NCI-H2081 (cell line): Measurements from ENCODE around the gene GRAMD2B.
"Not testable (repeated sequence)": the region's sequence is repeated elsewhere in the genome, so short reads cannot be mapped to it uniquely, and the experiment has no call there.

Source experiments
- DNase-seq, 2 experiments: peaks; one replicate each; lab custom pipeline; 2025; lab: John Stamatoyannopoulos, UW

Gene GRAMD2B

DNA sequence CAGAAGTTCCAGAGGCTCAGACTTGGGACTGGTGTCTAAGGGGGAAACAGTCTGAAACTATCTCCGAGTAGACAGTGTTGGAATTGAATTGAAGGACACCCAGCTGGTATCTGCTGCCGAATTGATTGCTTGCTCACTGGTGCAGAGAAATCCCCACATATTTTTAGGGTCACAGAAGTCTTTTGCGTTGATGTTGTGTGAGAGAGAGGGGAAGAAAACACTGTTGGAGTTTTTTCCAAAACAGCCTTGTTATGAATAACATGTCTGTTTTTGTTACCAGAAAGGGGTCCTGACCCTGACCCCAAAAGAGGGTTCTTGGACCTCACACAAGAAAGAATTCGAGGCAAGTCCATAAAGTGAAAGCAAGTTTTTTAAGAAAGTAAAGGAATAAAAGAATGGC lies 90.5 kb downstream of the GRAMD2B start:
- no peak for DNase-seq

DNA sequence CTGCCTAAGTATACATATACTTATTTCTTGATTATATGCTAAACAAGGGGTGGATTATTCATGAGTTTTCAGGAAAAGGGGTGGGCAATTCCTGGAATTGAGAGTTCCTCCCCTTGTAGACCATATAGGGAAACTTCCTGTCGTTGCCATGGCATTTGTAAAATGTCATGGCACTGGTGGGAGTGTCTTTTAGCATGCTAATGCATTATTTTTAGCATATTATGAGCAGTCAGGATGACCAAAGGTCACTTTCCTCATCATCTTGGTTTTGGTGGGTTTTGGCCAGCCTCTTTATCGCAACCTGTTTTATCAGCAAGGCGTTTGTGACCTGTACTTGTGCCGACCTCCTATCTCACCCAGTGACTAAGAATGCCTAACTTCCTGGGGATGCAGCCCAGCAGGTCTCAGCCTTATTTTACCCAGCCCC lies 90.9 kb downstream of the GRAMD2B start:
- no peak for DNase-seq

DNA sequence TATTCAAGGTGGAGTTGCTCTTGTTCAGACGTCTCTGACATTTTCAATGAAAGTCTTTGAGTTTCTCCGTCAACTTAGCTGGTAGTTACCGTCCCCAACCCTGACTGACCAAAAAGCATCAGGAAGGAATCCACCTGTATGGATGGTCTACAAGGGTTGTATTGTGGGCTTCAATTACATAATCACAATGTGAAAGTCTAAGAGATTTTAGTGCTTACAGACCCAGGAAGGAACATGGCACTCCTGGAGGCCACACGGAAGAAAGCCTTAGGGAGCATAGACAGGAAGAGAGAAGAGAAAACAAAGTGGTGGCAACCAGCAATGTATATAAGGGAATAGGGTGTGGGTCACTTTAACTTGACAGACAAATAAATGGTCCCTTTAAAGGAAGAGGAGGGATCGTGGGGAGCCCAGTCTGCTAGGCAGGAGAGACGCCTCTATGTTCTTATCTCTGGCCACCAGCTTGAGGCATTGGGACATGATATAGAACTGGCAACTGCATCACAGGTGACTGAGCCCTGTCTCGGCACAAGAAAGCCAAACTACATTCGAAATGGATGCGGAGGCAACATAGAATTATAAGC lies 91.4 kb downstream of the GRAMD2B start:
- no peak for DNase-seq

DNA sequence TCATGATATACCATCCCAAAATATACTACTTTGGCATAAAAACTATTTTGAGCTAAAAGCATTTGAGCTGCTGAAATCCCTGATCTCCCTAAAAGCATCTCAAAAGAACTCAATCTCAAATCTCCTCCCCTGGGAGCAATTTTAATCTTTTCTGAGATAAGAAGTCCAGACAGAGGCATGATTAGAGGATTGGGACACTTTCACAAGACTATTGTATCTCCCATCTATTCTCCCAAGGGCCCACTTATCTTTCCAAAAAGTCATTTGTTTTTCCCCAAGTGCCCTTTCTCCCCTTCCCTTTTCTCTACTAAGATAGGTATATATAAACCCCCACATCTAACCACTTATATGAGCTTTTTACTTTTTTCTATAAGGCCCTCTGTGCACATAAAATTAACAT lies 92.1 kb downstream of the GRAMD2B start:
- DNase-seq, result no peak

DNA sequence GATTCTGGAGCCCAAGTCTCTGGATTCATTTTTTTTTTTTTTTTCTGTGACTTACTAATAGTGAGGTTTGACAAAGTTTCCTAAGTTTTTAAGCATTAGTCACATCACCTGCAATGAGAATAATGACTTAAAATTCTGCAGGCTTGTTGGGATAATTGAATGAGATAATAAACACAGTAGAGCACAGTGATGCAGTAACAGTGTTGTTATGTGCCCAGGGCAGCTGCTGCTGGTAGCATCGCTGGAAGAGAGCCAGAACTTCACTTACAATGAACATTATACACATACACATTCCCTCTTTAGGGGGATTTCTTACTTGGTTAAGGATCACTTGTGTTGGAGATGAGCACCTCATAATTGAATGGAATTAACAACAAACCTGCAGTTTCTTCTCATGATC lies 92.9 kb downstream of the GRAMD2B start:
- peak; percentile 62 to 69 for DNase-seq

DNA sequence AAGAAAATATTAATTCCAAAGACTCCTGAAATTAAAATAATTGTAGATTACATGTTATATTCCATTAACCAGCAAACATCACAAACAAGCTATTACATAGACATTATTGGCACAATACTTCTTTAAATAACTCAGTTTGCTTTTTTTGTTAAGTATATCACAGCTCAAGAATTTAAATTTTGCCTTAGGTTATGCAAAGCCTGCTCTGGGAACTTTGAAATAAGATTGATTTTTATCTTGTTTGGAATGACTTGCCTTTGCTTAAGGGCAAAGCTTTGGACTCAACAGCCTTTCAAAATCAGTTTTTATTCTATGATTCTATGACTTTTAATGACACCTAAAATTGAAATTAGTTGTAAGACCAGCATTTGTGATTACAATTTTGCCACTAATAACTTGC lies 93.6 kb downstream of the GRAMD2B start:
- DNase-seq, result no peak

DNA sequence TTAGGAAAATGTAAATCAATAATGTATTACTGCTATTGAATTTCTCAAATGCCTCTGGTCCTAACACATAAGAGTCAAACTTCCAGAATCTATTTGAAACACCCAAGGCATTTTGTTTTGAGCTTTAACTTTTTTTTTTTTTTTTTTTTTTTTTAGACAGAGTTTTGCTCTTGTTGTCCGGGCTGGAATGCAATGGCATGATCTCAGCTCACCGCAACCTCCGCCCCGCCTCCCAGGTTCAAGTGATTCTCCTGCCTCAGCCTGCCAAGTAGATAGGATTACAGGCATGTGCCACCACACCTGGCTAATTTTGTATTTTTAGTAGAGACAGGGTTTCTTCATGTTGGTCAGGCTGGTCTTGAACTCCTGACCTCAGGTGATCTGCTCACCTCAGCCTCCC lies 96.0 kb downstream of the GRAMD2B start:
- DNase-seq, result not testable (repeated sequence)

DNA sequence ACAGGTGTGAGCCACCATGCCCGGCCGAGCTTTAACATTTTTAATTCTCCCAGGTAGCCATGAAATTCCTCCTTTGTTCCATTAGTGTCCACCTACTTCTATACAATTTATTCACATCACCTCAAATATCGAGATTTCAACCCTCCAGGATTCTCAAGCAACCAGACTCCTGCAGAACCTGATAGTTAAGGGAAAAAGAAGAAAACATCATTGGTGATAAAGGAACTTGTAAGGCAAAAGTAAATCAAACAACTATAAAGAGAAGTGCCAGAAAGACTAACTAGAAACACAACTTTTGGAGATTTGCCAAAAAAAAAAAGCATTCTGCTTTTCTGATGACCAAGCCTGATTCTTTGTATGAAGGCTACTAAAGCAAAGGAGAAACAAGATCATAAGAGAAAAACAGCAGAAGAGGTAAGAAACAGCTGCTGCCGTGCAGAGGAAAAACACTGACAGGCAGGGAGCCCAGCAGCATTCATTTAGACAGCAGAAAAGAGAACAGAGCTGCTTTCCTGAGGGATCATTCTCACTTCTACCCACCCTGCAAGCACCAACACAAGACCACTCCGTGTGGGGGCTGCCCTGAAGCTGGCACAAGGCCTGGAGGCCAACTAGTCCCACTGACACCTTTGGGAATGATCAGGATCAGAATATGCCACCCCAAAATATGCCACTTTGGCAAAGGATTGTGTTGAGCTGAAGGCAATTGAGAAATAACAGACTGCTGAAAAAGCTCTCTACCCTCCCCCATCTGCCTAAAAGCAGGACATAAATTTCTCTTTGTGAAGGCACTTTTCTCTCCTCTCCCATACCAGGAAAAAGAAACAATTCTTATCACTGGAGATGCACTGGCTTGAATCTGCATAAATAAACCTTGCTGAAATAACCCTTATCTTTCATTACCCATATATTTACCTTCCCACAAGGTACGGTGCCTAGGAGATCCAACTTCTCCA lies 96.7 kb downstream of the GRAMD2B start:
- DNase-seq, result no peak

DNA sequence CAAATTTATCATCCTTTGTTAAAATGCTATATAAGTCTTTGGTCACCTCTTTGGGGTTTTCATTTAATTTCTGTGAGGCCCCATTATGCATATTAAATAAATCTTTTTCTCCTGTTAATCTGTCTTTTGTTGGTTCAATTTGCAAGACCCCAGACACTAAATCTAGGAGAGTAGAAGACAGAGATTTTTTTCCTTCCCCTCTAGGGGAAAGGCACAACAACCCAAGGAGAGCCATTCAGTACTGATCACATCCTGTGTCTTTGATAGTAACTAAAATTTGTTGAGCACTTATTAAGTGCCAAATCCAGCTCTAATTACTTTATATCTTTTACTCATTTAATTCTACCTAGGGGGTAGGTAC lies 97.4 kb downstream of the GRAMD2B start:
- DNase-seq, result no peak

DNA sequence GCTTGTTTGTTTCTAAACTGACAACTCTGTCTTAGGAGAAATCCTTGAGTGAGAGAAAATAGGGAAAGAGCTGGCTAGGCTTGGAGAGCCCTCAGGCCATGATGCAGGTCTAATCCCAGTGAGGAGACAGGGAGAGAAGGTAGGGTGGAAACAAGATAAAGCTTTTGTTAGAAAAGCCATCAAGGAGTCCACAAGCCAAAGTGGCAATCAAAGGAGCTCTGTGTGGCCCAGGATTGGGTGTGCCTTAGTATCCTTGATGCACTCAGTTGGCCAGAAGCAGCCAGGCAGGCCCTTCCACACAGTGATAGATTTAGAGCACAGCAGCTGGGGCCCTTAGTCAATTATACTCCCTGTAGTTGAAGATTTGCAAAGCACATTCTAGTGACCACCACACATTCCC lies 97.9 kb downstream of the GRAMD2B start:
- no peak for DNase-seq

DNA sequence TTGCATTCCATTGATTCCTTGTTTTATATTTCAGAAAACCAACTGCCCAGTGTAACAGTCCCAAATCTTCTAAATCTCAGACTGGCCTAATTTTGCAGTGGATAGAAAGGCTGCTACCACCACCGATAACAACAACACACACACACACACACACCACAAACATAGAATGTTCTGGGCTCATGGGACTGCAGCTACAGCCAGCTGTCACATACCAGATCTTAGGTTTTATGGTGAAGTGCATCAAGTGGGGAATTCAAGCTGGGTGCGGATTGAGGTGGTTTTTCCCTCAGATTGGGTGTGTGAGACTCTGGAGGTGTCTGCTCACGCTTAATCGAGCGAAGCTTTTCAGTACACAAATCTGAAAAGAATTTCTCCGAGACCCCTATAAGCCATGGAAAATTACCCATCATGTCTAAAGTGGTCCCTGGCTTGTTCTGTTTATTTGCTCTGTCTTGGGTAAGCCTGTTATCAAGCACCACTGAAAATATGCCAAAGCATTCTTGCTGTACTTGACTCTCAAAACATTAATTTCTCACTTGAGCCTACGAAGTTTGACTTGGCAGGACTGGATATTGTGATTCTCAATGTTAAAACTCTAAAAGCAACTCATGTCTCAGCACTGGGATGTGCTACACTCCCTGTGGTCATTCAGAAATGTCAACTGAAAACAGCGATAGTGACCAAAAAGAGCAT lies 100.8 kb downstream of the GRAMD2B start:
- no peak for DNase-seq

DNA sequence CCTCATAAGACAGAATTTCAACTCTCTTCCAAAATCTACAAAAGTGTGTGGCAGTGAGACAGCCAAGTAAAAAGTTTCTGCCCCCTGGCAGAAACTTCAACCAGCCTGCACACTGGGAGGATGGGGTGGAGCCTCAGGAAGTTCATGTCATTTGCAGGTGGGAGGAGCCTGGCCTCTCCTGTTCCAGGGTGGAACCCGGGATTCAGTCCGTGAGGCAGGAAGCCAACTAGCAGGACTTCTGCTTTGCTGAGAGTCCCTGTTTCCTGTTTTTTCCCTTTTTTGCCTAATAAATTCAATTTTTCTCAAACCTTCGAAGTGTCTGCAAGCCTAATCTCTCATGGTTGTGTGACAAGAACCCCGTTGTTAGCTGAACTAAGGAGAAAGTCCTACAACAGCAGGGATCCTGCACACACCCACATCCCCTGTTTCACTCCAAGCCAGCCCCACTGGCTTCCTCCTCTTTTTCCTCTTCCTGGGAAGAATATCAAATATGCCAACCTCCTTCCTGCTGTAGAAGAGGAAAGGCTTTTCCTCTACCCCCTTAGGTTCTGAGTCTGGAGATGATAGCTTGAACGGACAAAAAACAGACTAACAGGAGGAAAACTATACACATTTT lies 102.5 kb downstream of the GRAMD2B start:
- DNase-seq, result no peak

DNA sequence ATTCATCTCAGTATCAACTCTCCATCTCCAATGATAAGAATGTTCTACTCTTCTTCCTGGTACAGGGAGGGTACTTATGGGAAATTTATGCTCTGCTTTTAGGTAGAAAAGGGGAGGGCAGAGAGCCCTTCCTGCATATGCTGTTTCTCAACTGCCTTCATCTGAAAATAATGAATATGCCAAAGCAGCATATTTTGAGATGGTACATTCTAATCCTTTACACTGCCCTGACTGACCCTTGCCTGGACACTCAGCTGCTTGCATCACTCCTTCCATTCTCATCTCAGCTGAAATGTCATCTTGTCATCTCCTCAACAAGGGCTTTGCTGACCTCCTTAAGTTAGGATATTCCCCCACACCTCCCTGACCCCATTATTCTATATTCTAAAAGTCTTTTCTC lies 103.3 kb downstream of the GRAMD2B start:
- DNase-seq, result no peak

DNA sequence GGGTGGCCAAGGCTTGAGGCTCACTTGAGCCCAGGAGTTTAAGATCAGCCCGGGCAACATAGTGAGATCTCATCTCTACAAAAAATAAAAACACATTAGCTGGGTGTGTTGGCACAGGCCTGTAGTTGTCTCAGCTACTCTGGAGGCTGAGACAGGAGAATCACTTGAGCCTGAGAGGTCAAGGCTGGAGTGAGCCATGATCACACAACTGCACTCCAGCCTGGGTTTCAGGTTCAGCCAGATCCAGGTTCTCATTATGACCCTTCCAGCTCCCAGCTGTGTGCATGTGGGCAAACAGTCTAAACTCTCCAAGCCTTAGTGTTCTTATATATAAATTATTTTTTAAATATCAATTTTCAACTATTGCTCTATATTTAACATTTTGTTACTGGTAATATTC lies 103.9 kb downstream of the GRAMD2B start:
- no peak for DNase-seq

DNA sequence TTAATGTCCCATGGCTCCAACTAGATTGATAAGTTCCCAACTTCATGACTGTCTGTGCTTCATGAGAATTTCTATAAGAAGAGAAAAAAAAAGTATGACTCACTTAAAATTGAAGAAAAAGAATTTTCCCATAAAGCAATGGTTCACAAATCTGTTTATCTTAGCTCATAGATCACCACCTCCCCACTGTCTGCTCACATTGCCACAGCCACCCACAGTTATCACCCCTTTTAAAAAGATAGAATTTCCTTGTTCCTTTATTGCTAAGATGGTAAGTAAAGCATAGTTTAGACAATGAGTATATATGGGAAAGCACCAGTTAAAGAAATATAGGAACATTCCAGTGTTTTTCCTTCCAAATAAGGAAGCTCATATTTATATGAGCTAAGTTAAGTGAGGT lies 104.7 kb downstream of the GRAMD2B start:
- no peak for DNase-seq

DNA sequence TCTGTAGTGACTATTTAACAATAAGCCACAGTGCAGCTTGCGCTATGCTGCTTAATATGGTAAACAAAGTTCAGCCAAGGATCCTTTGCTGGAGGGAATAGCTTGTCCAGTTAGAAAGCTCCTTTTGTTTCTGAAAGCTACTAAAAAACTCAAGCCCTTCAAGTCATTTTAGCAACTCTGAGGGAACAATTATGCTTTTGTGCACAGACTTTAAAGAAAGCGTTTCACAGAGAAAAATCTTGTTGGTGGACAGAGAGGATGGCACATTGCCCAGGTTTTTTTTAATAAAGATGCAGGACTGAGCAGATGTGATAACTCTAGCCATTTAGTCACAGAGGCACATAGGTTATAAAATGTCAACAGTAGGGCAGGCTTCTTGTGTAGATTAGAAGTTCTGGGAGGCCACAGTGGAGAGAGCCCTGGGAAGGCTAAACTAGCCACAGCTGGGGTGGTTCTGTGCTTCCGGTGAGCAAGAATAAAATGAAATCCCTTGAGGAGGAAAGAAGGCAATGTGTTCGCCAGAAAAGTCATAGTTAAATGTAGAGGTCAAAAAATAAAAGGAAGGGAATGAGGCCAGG lies 108.4 kb downstream of the GRAMD2B start:
- no peak for DNase-seq

DNA sequence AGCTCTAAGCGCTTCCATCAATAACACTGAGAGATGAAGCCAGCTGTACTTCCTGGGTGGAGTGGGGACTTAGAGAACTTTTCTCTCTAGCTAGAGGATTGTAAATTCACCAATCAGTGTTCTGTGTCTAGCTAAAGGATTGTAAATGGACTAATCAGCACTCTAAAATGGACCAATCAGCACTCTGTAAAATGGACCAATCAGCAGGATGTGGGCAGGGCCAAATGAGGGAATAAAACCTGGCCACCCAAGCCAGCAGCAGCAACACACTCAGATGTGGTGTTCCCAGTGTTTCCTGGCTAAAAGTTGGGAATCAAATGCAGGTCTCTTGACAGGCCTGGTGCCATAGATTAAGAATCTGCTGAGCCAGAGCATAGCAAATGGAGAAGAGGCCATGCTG lies 111.3 kb downstream of the GRAMD2B start:
- DNase-seq, result no peak

DNA sequence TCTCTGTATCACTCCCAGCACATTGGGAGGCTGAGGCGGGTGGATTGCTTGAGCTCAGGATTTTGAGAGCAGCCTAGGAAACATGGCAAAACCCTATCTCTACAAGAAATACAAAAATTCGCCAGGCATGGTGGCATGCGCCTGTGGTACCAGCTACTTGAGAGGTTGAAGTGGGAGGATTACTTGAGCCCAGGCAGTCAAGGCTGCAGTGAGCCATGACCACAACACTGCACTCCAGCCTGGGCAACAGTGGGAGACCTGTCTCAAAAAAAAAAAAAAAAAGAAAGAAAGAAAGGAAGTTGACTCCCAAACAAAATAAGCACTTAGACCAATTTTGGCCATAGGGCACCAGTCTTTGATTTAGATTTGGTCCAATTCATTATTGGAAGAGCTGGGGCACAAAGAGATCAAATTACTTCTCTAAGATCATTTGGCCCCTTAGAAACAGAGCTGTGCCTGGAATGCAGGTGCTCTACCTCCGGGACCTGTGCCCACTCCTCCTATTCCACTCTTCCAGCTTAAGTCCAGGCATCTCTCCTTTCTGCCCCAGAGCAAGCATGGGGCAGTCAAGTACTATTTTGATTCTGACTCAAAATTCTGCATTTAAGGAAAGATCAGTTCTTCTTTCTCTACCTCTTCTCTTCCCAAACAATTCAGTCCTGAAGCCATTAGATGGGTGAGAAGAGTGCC lies 112.8 kb downstream of the GRAMD2B start:
- DNase-seq, result no peak

DNA sequence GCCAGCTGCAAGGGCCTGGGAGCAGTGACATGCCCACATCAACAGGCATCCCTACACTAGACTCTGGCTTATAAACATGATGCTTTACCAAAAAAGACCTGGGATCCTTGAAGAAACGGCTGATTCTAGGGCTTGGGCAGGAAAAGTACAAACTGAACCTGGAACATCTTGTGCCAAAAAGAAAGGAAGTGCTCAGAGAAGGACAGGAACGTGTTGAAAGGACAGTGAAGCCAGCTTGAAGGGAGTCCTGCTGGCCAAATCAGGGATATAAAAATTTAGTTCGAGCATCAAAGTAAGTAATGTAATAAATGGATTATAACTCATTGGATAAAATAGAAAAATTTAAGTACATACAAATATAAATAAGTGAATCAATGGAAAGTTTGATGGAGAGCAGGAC lies 113.7 kb downstream of the GRAMD2B start:
- no peak for DNase-seq

DNA sequence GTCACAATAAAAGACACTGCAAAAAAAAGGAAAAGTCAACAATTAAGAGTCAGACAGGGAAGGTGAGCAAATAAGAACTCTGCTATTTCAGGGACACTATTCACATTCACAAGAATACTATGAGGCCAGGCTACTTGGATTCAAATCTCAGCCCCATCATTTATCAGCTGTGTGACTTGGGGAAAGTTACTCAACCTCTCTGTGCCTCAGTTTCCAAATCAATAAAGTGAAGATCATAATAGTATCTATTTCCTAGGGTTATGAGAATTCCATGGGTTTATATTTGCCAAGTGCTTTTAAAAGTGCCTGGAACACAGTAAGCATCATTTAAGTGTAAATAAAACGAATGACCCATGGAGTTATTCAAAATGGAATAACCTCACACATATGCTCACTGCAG lies 115.4 kb downstream of the GRAMD2B start:
- no peak for DNase-seq

DNA sequence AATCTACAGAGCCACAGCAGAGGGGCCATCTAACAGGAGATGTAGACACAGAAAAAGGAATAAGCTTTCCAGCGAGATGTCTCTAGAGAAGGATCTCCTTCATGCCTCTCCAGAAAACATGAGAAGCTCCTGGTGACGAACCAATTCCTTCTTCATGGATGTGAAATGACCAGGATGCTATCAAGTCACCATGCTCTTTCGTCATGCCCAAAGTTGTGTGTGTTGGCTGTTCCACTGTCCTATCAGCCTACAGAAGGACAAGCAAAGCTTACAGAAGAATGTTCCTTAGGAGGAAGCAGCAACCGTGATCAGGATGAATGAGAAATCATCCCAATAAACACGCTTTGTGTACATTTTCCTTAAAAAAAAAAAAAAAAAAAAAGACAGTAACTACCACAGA lies 117.4 kb downstream of the GRAMD2B start:
- DNase-seq, result no peak

DNA sequence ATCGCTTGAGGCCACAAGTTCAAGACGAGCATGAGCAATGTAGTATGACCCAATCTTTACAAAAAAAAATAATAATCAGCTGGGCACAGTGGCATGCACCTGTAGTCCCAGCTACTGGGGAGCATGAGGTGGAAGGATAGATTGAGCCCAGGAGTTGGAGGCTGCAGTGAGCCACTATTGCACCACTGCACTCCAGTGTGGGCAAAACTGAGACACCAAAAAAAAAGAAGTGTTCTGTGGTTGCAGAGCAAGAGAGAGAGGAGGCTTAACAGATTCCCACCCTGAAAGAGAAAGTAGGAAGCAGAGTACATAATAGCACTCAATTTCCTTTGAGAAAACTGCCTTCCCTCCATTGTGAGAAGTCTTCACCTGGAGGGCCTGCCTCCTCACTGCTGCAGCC lies 119.2 kb downstream of the GRAMD2B start:
- DNase-seq, result no peak
